ENCODE data around the gene MLLT6.

- TF ChIP-seq CTCF (IDR thresholded peaks at IDR 0.05) (peak; percentile 93), ZFX (IDR thresholded peaks at IDR 0.05; ENCODE audit: borderline replicate concordance) (no peak)
Measured at GRCh38 chr17:38735161-38735997, 30.3 kb downstream of the MLLT6 start.

Data from 22Rv1 (cell line).